HG03457 (cell line): ENCODE results near the gene CATSPERD.

Experiments
- ATAC-seq: cut with Tn5 transposase; IDR thresholded peaks from one replicate; pipeline ENCODE4 v1.9.1; 2021; ENCODE audit warnings: moderate number of reproducible peaks; ENCODE audit not compliant: unreplicated experiment

The CATSPERD gene

GRCh38 chr19:5782945-5783919 lies 62.8 kb downstream of the CATSPERD start:
- no peak for ATAC-seq

GRCh38 chr19:5784581-5785147 lies 64.2 kb downstream of the CATSPERD start, which contains the start of gene PRR22:
Gene PRR22, minus strand, starts transcription at chr19:5784746. Its CDS starts 86 bp downstream, at chr19:5784660.
- no peak for ATAC-seq

- ATAC-seq: no peak
Observed at GRCh38 chr19:5785423-5785822, 65.0 kb downstream of the CATSPERD start.

DNA sequence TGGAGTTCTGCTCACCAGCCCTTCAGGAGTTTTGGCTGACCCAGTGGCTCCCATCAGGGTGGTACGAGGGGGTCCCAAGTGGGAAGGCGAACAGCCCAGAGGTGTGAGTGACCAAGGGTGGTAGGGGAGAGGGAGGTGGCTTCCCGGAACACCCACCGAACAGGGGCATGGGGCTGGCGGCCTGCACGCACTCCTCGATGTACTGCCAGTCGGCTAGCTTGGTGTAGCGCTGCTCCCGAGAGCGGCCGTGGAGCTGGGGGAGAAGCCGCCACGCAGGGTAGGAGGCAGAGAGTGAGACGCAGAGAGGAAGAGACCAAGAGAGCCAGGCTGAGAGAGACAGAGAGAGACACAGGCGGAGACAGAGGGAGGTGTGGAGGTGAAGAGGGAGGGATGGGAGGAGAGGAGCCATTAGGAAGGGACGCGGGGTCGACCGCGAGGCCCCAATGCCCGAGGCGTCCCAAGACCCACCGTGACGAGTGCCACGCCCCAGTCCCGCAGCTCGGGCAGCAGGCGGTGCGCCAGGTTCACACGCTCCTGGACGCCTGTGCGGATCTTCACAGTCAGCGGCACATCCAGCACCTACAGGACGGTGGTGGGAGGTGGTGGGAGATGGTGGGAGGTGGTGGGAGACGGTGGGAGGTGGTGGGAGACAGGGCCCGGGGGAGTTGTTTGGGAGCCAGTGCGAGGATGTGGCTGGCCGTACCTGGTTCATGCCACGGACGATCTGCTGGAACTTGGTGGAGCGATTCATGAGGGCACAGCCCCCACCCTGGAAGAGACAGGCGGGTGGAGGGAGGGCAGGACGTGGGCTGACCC lies 66.4 kb downstream of the CATSPERD start:
- no peak for ATAC-seq

- ATAC-seq: no peak
Observed at GRCh38 chr19:5787409-5788182, 67.2 kb downstream of the CATSPERD start.

DNA sequence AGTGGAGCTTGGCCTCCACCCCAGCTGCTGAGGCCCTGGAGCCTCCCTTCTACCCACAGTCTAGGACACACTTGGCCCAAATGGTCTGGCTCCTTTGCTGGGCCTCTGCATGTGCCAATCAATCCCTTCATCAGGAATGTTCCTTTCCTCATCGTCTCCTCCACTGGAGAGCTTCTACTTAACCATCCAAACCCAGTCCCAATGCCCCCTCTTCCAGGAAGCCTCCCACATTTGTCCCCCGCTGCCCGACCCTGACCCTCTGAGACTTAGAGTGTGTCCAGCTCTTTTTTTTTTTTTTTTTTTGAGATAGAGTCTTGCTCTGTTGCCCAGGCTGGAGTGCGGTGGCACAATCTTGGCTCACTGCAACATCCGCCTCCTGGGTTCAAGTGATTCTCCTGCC lies 68.0 kb downstream of the CATSPERD start:
- ATAC-seq: no peak

- no peak for ATAC-seq
Observed at GRCh38 chr19:5789351-5789761, 68.9 kb downstream of the CATSPERD start.

GRCh38 chr19:5789886-5790558 lies 69.6 kb downstream of the CATSPERD start:
- ATAC-seq: no peak

GRCh38 chr19:5790559-5791520 lies 70.4 kb downstream of the CATSPERD start, which contains the start of gene DUS3L:
Gene DUS3L, minus strand, starts transcription at chr19:5791163. Its CDS starts 22 bp downstream, at chr19:5791141.
- ATAC-seq: peak; percentile 73

GRCh38 chr19:5792224-5792623 lies 71.8 kb downstream of the CATSPERD start:
- ATAC-seq: no peak

GRCh38 chr19:5793188-5793587 lies 72.8 kb downstream of the CATSPERD start:
- ATAC-seq: no peak

DNA sequence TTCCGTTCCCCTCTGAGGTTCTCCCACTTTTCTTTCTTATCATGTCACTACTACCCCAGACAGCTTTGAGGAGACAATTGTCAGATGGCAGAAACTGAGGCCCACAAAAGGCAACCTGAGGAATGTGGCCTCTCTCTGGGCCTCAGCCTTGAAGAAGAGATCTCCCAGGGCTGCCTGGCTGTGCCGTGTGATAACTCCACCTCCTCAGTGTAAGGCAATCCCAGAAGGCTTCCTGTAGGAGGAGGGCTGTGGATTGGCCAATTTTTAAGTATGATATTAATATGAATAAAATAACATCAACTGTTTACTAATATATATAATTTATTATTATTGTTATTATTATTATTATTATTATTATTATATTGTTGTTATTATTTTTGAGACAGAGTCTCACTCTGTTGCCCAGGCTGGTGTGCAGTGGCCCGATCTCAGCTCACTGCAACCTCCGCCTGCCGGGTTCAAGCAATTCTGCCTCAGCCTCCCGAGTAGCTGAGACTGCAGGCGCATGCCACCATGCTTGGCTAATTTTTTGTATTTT lies 75.0 kb downstream of the CATSPERD start:
- no peak for ATAC-seq

DNA sequence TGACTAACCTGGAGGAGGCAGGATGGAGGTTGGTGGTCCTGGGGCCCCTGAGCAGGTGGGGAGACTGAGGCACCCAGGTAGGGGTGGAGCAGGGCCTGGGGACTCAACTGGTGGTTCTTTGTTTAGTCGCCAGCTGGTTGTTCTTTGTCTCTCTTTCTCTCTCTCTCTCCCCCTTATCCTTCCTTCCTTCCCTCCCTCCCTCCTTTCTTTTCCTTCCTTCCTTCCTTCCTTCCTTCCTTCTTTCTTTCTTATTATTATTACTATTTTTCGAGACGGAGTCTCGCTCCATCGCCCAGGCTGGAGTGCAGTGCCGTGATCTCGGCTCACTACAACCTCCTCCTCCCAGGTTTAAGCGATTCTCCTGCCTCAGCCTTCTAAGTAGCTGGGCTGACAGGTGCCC lies 77.8 kb downstream of the CATSPERD start:
- ATAC-seq: no peak

- no peak for ATAC-seq
Observed at GRCh38 chr19:5799247-5800241, 79.1 kb downstream of the CATSPERD start.

GRCh38 chr19:5800361-5801270 lies 80.2 kb downstream of the CATSPERD start:
- ATAC-seq: no peak
